Neuronal stem cell (in vitro differentiated cells): ENCODE data around the gene RARB.

Experiments used
- DNase-seq: peaks from one replicate; pipeline ENCODE4 v3.0.0-alpha.2; 2013; ENCODE audit warnings: low spot score
- H2AFZ ChIP-seq: one replicate; pipeline ENCODE4 v1.6.1; 2013; ENCODE audit warnings: mild to moderate bottlenecking, low read length, inconsistent platforms
- H2AK5ac ChIP-seq: 2 replicates; pipeline ENCODE4 v1.6.1; 2013; ENCODE audit warnings: low read depth, mild to moderate bottlenecking, inconsistent platforms, low read length, moderate library complexity, mixed read lengths
- H2BK120ac ChIP-seq: 2 replicates; pipeline ENCODE4 v1.6.1; 2013; ENCODE audit warnings: low read depth, mild to moderate bottlenecking, inconsistent platforms, low read length, moderate library complexity, mixed read lengths
- H2BK12ac ChIP-seq: one replicate; pipeline ENCODE4 v1.6.1; 2013; ENCODE audit warnings: low read length, inconsistent platforms
- H2BK15ac ChIP-seq: 2 replicates; pipeline ENCODE4 v1.6.1; 2013; ENCODE audit warnings: mild to moderate bottlenecking, low read length, inconsistent platforms, mixed read lengths
- H2BK5ac ChIP-seq: one replicate; pipeline ENCODE4 v1.6.1; 2013; ENCODE audit warnings: inconsistent platforms, mild to moderate bottlenecking, low read length, moderate library complexity
- H3K14ac ChIP-seq: one replicate; pipeline ENCODE4 v1.6.1; 2013; ENCODE audit warnings: low read length, inconsistent platforms
- H3K18ac ChIP-seq: 2 replicates; pipeline ENCODE4 v1.6.1; 2013; ENCODE audit warnings: low read length, inconsistent platforms
- H3K23ac ChIP-seq: 2 replicates; pipeline ENCODE4 v1.6.1; 2013; ENCODE audit warnings: low read depth, mild to moderate bottlenecking, mixed read lengths, low read length, inconsistent platforms; ENCODE audit not compliant: poor library complexity
- H3K27ac ChIP-seq: replicated peaks from 3 replicates; pipeline ENCODE4 v1.5.1; 2013; ENCODE audit warnings: low read length, inconsistent platforms
- H3K27me3 ChIP-seq, 3 experiments: 2 replicates each; pipeline ENCODE4 v1.6.1; 2013; ENCODE audit warnings: low read length in 3 of 3, mild to moderate bottlenecking in 2 of 3, inconsistent platforms in 1 of 3, low read depth in 1 of 3, mixed read lengths in 1 of 3, moderate library complexity in 1 of 3; ENCODE audit not compliant: control insufficient read depth in 3 of 3, insufficient read depth in 3 of 3
- H3K36me3 ChIP-seq, 2 donors: replicated peaks in 1 of 2; 2 replicates each; pipeline ENCODE4 v1.6.1; 2013; ENCODE audit warnings: low read length in 2 of 2; ENCODE audit not compliant: control insufficient read depth in 2 of 2, insufficient read depth in 2 of 2
- H3K4ac ChIP-seq: 2 replicates; pipeline ENCODE4 v1.6.1; 2013; ENCODE audit warnings: inconsistent platforms, mild to moderate bottlenecking, low read length, moderate library complexity
- H3K4me1 ChIP-seq, 2 donors: 1 replicate in 1 of 2; 2 replicates in 1 of 2; pipeline ENCODE4 v1.6.1; 2013; ENCODE audit warnings: low read length in 2 of 2, low read depth in 1 of 2; ENCODE audit not compliant: control insufficient read depth in 2 of 2, insufficient read depth in 1 of 2
- H3K4me2 ChIP-seq: one replicate; pipeline ENCODE4 v1.6.1; 2013; ENCODE audit warnings: mild to moderate bottlenecking, low read length, inconsistent platforms; ENCODE audit not compliant: insufficient read depth, poor library complexity, severe bottlenecking
- H3K4me3 ChIP-seq, 2 donors: 2 replicates each; pipeline ENCODE4 v1.5.1; 2013; ENCODE audit warnings: low read length in 2 of 2, mild to moderate bottlenecking in 2 of 2, inconsistent platforms in 1 of 2, moderate library complexity in 1 of 2
- H3K79me1 ChIP-seq: one replicate; pipeline ENCODE4 v1.6.1; 2013; ENCODE audit warnings: low read depth, mild to moderate bottlenecking, inconsistent platforms, low read length, moderate library complexity
- H3K9ac ChIP-seq: one replicate; pipeline ENCODE4 v1.6.1; 2013; ENCODE audit warnings: mild to moderate bottlenecking, low read depth, low read length, inconsistent platforms; ENCODE audit not compliant: poor library complexity
- H3K9me3 ChIP-seq, 2 donors: replicated peaks in 1 of 2; 2 replicates each; pipeline versions ENCODE3 to v1.6.1; 2013; ENCODE audit warnings: low read length in 2 of 2, mild to moderate bottlenecking in 2 of 2, inconsistent platforms in 1 of 2, low read depth in 1 of 2, mixed read lengths in 1 of 2, moderate library complexity in 1 of 2; ENCODE audit not compliant: control insufficient read depth in 2 of 2, insufficient read depth in 1 of 2
- H4K8ac ChIP-seq: one replicate; pipeline ENCODE4 v1.6.1; 2013; ENCODE audit warnings: low read depth, mild to moderate bottlenecking, inconsistent platforms, low read length, moderate library complexity
- H4K91ac ChIP-seq: one replicate; pipeline ENCODE4 v1.6.1; 2013; ENCODE audit warnings: low read length, low read depth, mild to moderate bottlenecking, inconsistent platforms; ENCODE audit not compliant: poor library complexity
- WGBS, 2 donors: extraction: QIAGEN DNeasy Blood & Tissue Kit; methylation state at CpG; one replicate each; pipeline ENCODE4 v1.1.7; 2013; ENCODE audit warnings: missing lambda C conversion rate in 2 of 2, mixed read lengths in 1 of 2; ENCODE audit not compliant: insufficient read length in 2 of 2, insufficient replicate concordance in 1 of 2; ENCODE audit errors: extremely low coverage in 2 of 2; 5-methylcytosine and 5-hydroxymethylcytosine counted together

The RARB gene

DNA sequence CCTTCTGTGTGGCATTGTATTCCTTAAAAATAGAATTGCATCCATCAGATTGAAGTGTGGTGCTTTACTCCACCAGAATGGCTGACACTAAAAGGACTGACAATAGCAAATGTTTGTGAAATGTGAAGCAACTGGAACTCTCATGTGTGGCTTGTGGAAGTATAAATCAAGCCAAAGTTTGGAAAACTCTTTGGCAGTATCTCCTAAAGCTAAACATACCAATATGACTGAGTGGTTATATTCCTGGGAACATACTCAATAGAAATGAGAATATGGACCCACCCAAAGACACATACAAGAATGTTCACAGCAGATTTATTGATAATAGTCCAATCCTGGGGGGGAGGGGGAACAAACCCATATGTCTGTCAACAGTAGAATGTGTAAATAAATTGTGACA is 87.1 kb downstream of the RARB start:
- Histone ChIP-seq H2BK12ac (no peak overlapping the region), H3K4me2 (no peak overlapping the region), H2AFZ (peak overlapping the region; percentile 28), H3K9ac (no peak overlapping the region), H3K4me3 (no peak overlapping the region), H3K14ac (no peak overlapping the region), H2AK5ac (no peak overlapping the region), H2BK15ac (no peak overlapping the region), H4K91ac (no peak overlapping the region), H3K4me1 (peaks cover 0 to 9% of the 10 kb centered on the region in 2 donors), H3K18ac (no peak overlapping the region), H2BK5ac (no peak overlapping the region), H3K9me3 (no peaks in the 10 kb centered on the region), H2BK120ac (no peak overlapping the region), H3K79me1 (no peaks in the 10 kb centered on the region), H3K23ac (no peak overlapping the region), H3K4ac (no peak overlapping the region), H3K27me3 (no peaks in the 10 kb centered on the region), H3K36me3 (no peaks in the 10 kb centered on the region), H3K27ac (no peak overlapping the region), H4K8ac (no peak overlapping the region)
- DNase-seq: no peak

DNA sequence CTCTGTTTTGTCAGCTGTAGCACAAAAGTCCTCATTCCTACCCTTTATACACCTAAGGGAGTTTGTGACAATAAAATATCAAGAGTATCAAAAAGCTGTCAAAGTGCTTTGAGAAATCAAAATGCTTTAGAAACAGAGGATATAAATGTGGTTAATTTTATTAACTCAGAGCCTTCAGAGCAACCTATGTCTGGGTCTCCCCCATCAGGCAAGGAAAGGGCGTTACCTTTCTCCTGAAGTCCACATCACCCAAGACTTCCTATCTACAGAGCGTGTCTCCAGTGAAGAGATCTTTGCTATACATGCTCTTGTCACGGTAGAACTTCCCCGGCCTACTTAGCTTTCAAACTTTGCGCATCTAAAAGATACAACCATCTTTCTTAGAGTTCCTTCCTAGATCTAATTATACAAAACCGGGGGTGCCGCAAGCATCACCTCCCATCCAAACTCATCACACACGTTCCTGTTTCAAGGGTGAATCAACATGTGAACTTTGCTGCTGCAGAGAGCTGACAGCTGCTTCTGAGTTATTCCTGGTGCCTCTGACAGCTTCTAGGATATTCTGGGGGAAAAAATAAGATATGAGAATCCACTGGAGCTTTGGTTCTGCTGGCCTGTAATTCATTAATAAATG is 93.0 kb downstream of the RARB start:
- no peak overlapping the region for H3K9ac ChIP-seq
- no peak overlapping the region for H2BK5ac ChIP-seq
- no peaks in the 10 kb centered on the region for H3K79me1 ChIP-seq
- H3K18ac ChIP-seq: no peak overlapping the region
- H2AFZ ChIP-seq: no peak overlapping the region
- H3K4me2 ChIP-seq: no peak overlapping the region
- H3K23ac ChIP-seq: no peak overlapping the region
- no peak overlapping the region for H4K8ac ChIP-seq
- no peak overlapping the region for H4K91ac ChIP-seq
- no peak overlapping the region for H2BK15ac ChIP-seq
- no peaks in the 10 kb centered on the region for H3K9me3 ChIP-seq
- no peaks in the 10 kb centered on the region for H3K4me1 ChIP-seq
- no peak overlapping the region for H3K4ac ChIP-seq
- H2BK12ac ChIP-seq: no peak overlapping the region
- no peak for DNase-seq
- H3K4me3 ChIP-seq: no peak overlapping the region
- no peak overlapping the region for H2BK120ac ChIP-seq
- no CpG with 5 or more reads among the region's 8 CpGs for WGBS, 2 donors
- H3K14ac ChIP-seq: no peak overlapping the region
- H3K27me3 ChIP-seq: no peaks in the 10 kb centered on the region
- no peak overlapping the region for H2AK5ac ChIP-seq
- no peak overlapping the region for H3K27ac ChIP-seq
- H3K36me3 ChIP-seq: no peaks in the 10 kb centered on the region

DNA sequence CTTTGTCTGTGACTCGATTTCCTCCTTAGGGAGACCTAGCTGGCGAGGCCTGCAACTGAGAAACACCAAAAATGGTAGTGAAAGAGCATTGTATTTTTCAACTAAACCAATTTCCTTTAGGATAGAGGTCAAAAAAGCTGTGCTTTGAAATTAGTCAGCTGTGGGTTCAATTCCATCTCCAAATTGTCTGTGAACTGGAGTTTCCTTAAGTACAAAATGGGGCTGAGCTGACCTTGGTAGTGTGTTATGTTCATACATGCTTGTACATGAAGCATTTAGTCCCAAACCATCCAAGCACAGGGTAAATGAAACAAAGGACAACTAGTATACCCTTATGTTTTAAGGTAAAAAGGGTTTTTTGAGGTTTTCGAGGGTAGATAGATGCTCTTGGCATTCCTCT is 99.3 kb downstream of the RARB start:
- no peak overlapping the region for H2AFZ ChIP-seq
- H3K36me3 ChIP-seq: no peaks in the 10 kb centered on the region
- no peak overlapping the region for H3K4ac ChIP-seq
- H2BK5ac ChIP-seq: no peak overlapping the region
- DNase-seq: no peak
- H4K91ac ChIP-seq: no peak overlapping the region
- no peak overlapping the region for H2BK120ac ChIP-seq
- H3K79me1 ChIP-seq: no peaks in the 10 kb centered on the region
- H4K8ac ChIP-seq: no peak overlapping the region
- H3K27ac ChIP-seq: no peak overlapping the region
- H2BK12ac ChIP-seq: peak overlapping the region; percentile 14
- no peak overlapping the region for H3K9ac ChIP-seq
- no peak overlapping the region for H3K14ac ChIP-seq
- H3K4me1 ChIP-seq: peaks cover 0 to 7% of the 10 kb centered on the region in 2 donors
- H3K27me3 ChIP-seq: no peaks in the 10 kb centered on the region
- H3K23ac ChIP-seq: no peak overlapping the region
- no peak overlapping the region for H3K4me3 ChIP-seq
- H2BK15ac ChIP-seq: no peak overlapping the region
- no CpG with 5 or more reads among the region's 3 CpGs for WGBS, 2 donors
- H3K18ac ChIP-seq: no peak overlapping the region
- no peak overlapping the region for H2AK5ac ChIP-seq
- H3K9me3 ChIP-seq: peaks cover 3 to 6% of the 10 kb centered on the region in 2 donors
- no peak overlapping the region for H3K4me2 ChIP-seq

DNA sequence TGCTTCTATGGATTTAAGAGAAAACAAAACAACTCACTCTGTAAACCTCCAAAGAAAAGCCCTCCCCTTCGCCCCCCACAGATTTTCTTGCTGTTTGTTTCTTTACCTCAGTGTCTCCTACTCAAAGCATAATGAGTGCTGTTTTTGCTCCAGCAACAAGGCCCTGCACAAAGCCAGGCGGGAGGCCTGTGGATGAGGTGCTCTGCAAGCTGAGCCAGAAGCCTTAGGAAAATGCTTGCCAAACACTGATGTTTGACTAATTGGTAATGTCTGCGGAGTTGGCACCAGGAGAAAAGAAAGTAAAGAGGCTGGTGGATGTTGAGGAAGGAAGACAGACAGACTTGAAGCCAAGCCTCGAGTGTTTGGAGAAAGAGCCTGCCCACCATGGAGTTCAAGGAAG is 99.7 kb downstream of the RARB start:
- Histone ChIP-seq H3K4ac (no peak overlapping the region), H3K14ac (no peak overlapping the region), H3K18ac (no peak overlapping the region), H3K9me3 (peaks cover 3 to 9% of the 10 kb centered on the region in 2 donors), H4K8ac (no peak overlapping the region), H3K36me3 (no peaks in the 10 kb centered on the region), H2AK5ac (no peak overlapping the region), H2BK12ac (no peak overlapping the region), H3K23ac (no peak overlapping the region), H3K27me3 (no peaks in the 10 kb centered on the region), H3K4me3 (no peak overlapping the region), H3K4me2 (no peak overlapping the region), H2BK120ac (no peak overlapping the region), H3K9ac (no peak overlapping the region), H4K91ac (no peak overlapping the region), H3K27ac (no peak overlapping the region), H2AFZ (peak overlapping the region; percentile 35), H3K4me1 (peaks cover 0 to 7% of the 10 kb centered on the region in 2 donors), H2BK15ac (no peak overlapping the region), H3K79me1 (no peaks in the 10 kb centered on the region), H2BK5ac (no peak overlapping the region)
- no CpG with 5 or more reads among the region's 4 CpGs for WGBS, 2 donors
- DNase-seq: peak; percentile 11
